Psoas muscle (tissue), 8 donors: ENCODE data around the gene BCL2L2. TPM values are rescaled to one million over a fixed set of nuclear protein-coding genes. Genes with fewer than 3 reads are reported as not detected.

Experiments used
- ATAC-seq, 4 donors: fragments of 200-7000 bp; cut with Tn5 transposase; one replicate each; pipeline ENCODE4 v1.9.1; 2020; ENCODE audit warnings: moderate library complexity in 3 of 4, mild to moderate bottlenecking in 2 of 4
- DNase-seq, 2 donors: peaks; one replicate each; pipeline ENCODE4 v3.0.0-alpha.2; 2020
- H3K27ac ChIP-seq: fragments of 200-600 bp; one replicate; pipeline ENCODE4 v1.8.0; 2022
- H3K27me3 ChIP-seq, 3 donors: fragments of 200-600 bp in 1 of 3; one replicate each; pipeline versions ENCODE4 v1.6.1 to v1.8.0; 2013 to 2022; ENCODE audit warnings: low read length in 2 of 3, mild to moderate bottlenecking in 2 of 3, moderate library complexity in 1 of 3; ENCODE audit not compliant: insufficient read depth in 3 of 3
- H3K36me3 ChIP-seq, 2 donors: fragments of 200-600 bp in 1 of 2; one replicate each; pipeline versions ENCODE4 v1.6.1 to v1.8.0; 2013 to 2022; ENCODE audit warnings: low read depth in 1 of 2, mild to moderate bottlenecking in 1 of 2, moderate library complexity in 1 of 2; ENCODE audit not compliant: insufficient read depth in 1 of 2
- H3K4me1 ChIP-seq: fragments of 200-600 bp; one replicate; pipeline ENCODE4 v1.8.0; 2022
- H3K4me3 ChIP-seq: fragments of 200-600 bp; one replicate; pipeline ENCODE4 v1.8.0; 2022; ENCODE audit warnings: mild to moderate bottlenecking
- H3K9me3 ChIP-seq: fragments of 200-600 bp; one replicate; pipeline ENCODE4 v1.8.0; 2022
- WGBS, 3 donors: extraction: QIAGEN DNeasy Blood & Tissue Kit; methylation state at CpG; one replicate each; pipeline versions ENCODE4 v1.1.6 to v1.1.7; 2013; 5-methylcytosine and 5-hydroxymethylcytosine counted together
- intact Hi-C, 2 donors: fragments of 100-400 bp; cut with DNase I; formaldehyde crosslinking; loops; one replicate each; pipeline versions ENCODE4 v1.11.0 to v1.14.2; 2022
- polyA plus RNA-seq, 3 donors: library from polyadenylated mRNA; stranded (reverse); fragments of 200-250 nt; gene quantifications; one replicate each; pipeline ENCODE4 v1.2.3, GENCODE V29; 2013
- total RNA-seq, 4 donors: library from RNA; stranded (reverse); fragmentation: NEBNext Ultra II Directional in 2 of 4; extraction: Animal tissue kit (Norgen Biotek cat#: 25700) in 2 of 4; gene quantifications; one replicate each; pipeline versions ENCODE4 v1.2.1 to v1.2.4, GENCODE V29; 2021 to 2023
- TF ChIP-seq, protein P1 (sequence below): fragments of 200-600 bp; IDR thresholded peaks from one replicate; pipeline ENCODE4 v1.8.0; 2022; ENCODE audit warnings: antibody characterized with exemption
- donor health status: healthy with polysubstance abuse.
- donor health status: DM: no; HTN: no; CAD: no; lungs with moderate emphysema.
- donor health status: Bipolar disorder and iron deficiency.
- donor health status: healthy.
- donor health status: DM: yes; HTN: yes; CAD: no.
- donor health status: DM: no; HTN: no; CAD: no.
- donor health status: DM: no; HTN: no; CAD: no.
- donor health status: DM: yes; HTN: yes; CAD: no.

BCL2L2 gene
- total and polyA plus RNA-seq, 7 donors: 12.1 to 30.2 (median 23.6) TPM

DNA sequence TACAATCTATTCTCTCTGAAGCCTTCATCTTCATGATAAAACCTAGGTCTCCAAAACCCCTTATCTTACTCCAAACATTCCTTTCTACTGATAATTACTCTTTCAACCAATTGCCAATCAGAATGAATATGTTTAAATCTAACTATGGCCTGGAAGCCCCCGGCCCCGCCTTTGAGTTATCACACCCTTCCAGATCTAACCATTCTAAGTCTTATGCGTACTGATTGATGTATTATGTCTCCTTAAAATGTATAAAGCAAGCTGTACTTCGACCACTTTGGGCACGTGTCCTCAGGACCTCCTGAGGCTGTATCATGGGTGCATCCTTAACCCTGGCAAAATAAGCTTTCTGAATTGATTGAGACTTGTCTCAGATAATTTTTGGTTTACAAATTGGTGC, 29.0 kb downstream of the BCL2L2 start:
- TF ChIP-seq, protein P1, sequence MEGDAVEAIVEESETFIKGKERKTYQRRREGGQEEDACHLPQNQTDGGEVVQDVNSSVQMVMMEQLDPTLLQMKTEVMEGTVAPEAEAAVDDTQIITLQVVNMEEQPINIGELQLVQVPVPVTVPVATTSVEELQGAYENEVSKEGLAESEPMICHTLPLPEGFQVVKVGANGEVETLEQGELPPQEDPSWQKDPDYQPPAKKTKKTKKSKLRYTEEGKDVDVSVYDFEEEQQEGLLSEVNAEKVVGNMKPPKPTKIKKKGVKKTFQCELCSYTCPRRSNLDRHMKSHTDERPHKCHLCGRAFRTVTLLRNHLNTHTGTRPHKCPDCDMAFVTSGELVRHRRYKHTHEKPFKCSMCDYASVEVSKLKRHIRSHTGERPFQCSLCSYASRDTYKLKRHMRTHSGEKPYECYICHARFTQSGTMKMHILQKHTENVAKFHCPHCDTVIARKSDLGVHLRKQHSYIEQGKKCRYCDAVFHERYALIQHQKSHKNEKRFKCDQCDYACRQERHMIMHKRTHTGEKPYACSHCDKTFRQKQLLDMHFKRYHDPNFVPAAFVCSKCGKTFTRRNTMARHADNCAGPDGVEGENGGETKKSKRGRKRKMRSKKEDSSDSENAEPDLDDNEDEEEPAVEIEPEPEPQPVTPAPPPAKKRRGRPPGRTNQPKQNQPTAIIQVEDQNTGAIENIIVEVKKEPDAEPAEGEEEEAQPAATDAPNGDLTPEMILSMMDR: no peak
- Histone ChIP-seq H3K36me3 (no peaks in the 10 kb centered on the region), H3K4me3 (no peak overlapping the region), H3K27me3 (peaks cover 0 to 3% (median 0%) of the 10 kb centered on the region in 3 donors), H3K4me1 (no peaks in the 10 kb centered on the region), H3K27ac (no peak overlapping the region), H3K9me3 (no peaks in the 10 kb centered on the region)
- ATAC-seq: no peak
- 84 to 86% (median 85%) methylated on average over 5 of the region's 5 CpGs for WGBS, 3 donors
- intact Hi-C loops: no loop called here
- no peak for DNase-seq

DNA sequence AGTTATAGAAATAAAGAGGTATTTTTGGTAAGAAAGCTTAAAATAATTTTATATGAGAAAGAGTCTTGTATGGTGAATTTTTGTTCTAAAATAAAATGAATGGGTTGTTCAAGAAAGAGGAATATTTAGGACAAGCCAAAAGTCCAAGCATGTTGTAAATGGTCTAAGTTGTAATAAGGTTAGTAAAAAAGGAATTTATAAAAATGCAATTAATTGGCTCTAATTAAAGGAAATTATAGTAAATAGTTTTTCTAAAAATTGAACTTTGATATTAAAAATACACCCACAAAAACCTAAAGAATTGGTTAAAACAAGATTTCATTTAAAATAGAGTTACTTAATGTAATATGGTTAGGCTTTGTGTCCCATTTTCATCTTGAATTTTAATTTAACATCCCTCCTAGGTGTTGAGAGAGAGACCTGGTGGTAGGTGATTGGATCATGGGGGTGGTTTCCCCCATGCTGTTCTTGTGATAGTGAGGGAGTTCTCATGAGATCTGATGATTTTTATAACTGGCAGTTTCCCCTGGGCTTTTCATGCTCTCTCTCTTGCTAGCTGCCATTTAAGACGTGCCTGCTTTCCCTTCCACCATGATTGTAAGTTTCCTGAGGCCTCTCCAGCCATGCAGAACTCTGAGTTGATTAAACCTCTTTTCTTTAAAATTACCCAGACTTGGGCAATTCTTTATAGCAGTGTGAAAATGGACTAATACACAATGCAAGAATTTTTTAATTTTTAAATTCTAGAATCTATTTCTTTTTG, 33.1 kb downstream of the BCL2L2 start:
- H3K27ac ChIP-seq: no peak overlapping the region
- ATAC-seq: no peak
- H3K36me3 ChIP-seq: no peaks in the 10 kb centered on the region
- H3K9me3 ChIP-seq: no peaks in the 10 kb centered on the region
- TF ChIP-seq, protein P1: no peak
- intact Hi-C loops: no loop called here
- peaks cover 0 to 3% (median 0%) of the 10 kb centered on the region in 3 donors for H3K27me3 ChIP-seq
- DNase-seq: no peak
- 69 to 81% (median 76%) methylated on average over 1 of the region's 1 CpG for WGBS, 3 donors
- H3K4me1 ChIP-seq: no peaks in the 10 kb centered on the region
- no peak overlapping the region for H3K4me3 ChIP-seq

DNA sequence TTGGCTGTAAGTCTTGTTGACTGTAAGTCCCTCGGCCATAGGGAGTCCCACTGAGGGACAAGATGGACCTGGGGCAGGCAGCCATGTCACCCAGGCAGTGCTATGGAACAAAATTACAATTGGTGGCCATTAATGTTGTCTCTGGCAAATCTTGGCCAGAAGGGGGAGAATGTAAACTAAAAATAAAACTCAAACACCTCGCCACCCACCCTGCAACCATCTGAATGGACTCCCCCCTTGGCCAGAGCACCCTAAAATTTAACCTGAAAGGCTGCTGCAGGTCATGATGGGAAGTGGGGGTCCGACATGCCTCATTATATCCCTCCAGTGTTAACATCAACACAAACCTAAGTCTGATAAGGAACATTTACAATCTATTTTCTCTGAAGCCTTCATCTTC, 37.8 kb downstream of the BCL2L2 start:
- ATAC-seq (no peak), DNase-seq (no peak)
- H3K9me3 ChIP-seq: no peaks in the 10 kb centered on the region
- H3K4me3 ChIP-seq: no peak overlapping the region
- H3K27me3 ChIP-seq: no peaks in the 10 kb centered on the region
- no peaks in the 10 kb centered on the region for H3K36me3 ChIP-seq
- intact Hi-C loops: no loop called here
- TF ChIP-seq, protein P1: no peak
- no peaks in the 10 kb centered on the region for H3K4me1 ChIP-seq
- 55 to 66% (median 60%) methylated on average over 3 of the region's 3 CpGs for WGBS, 3 donors
- no peak overlapping the region for H3K27ac ChIP-seq

GRCh38 chr14:23345987-23346692, 39.5 kb downstream of the BCL2L2 start:
- 73 to 86% (median 83%) methylated on average over 13 of the region's 13 CpGs for WGBS, 3 donors
- Histone ChIP-seq H3K27me3 (peaks cover 0 to 12% (median 0%) of the 10 kb centered on the region in 3 donors), H3K27ac (no peak overlapping the region), H3K4me3 (no peak overlapping the region), H3K9me3 (no peaks in the 10 kb centered on the region), H3K36me3 (no peaks in the 10 kb centered on the region), H3K4me1 (no peaks in the 10 kb centered on the region)
- intact Hi-C loops: no loop called here
- ATAC-seq (no peak), DNase-seq (no peak)
- TF ChIP-seq, protein P1: no peak
